ENCODE data around the gene SYNDIG1. TPM values are rescaled to one million over a fixed set of nuclear protein-coding genes. Genes with fewer than 3 reads are reported as not detected.

Gene SYNDIG1
- total RNA-seq, 2 experiments from 2014 or later: not detected

DNA sequence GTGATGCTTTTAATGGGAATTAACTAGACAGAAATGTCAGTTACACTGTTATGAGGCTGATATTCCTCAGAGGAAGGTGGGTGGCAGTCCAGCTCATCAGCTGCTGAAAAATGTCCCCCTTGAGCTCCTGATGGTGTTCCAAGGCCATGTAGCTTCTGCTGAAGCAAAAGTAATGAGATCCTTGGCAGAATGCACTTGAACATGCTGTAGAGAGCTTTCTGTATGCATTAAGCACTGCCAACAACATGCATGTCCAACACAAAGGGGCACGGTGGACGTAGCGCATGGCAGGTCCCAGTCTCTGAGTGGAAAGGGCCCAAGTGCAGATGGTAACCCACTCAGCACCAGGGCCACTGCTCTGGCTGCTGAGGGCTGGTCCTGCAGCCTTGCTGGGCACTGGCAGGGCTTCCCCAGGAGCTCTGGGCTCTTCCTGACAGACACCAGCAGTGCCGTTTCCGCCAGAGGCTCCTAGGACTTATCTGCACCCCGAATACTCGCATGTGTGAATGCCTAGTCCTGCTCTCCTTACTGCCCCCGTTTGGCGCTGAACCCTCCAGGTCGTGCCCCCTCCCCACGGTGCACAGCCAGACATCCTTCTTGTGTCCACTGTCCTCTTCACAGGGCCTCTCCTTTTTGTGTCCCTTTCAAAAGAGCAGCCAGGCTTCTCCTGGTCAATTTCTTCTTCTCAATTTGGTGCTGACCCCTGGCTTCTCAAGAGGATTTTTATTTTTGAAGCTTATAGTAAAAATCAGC, 18.6 kb upstream of the SYNDIG1 start:
- no peaks in the 10 kb centered on the region for H3K36me3 ChIP-seq (ENCODE audit: insufficient read depth, low read length)
- H3K27ac ChIP-seq (ENCODE audit: low read depth, low read length, poor library complexity, severe bottlenecking): no peak overlapping the region
- intact Hi-C loops (cut with micrococcal nuclease; ENCODE audit: unreplicated experiment): no loop called here
- H2AFZ ChIP-seq (ENCODE audit: low read length): no peak overlapping the region
- no peak for DNase-seq (ENCODE audit: low spot score)
- H3K79me2 ChIP-seq (ENCODE audit: insufficient read depth, low read depth, low read length): no peaks in the 10 kb centered on the region
- ChIA-PET POLR2A (no interaction called here), CTCF (ENCODE audit: unreplicated experiment) (interaction anchor here (0.6 kb wide), 1 partner anchor 157 kb away, joined by 3 read pairs; no protein-coding TSS in a partner anchor)
- no peak overlapping the region for H3K4me2 ChIP-seq (ENCODE audit: low read length)
- BruUV-seq (replicated peaks): no TSS peak
- H3K9me3 ChIP-seq (ENCODE audit: low read length): no peaks in the 10 kb centered on the region
- no peaks in the 10 kb centered on the region for H3K4me1 ChIP-seq (ENCODE audit: insufficient read depth, low read length, poor library complexity, severe bottlenecking)
- no peak overlapping the region for H3K4me3 ChIP-seq (ENCODE audit: low read depth, low read length, poor library complexity, severe bottlenecking)
- H4K20me1 ChIP-seq (ENCODE audit: insufficient read depth, low read length): no peaks in the 10 kb centered on the region
- TF ChIP-seq EZH2phosphoT487 (IDR thresholded peaks at IDR 0.05; ENCODE audit: borderline replicate concordance, low read depth, low read length): no peak
- TF ChIP-seq, protein P1, sequence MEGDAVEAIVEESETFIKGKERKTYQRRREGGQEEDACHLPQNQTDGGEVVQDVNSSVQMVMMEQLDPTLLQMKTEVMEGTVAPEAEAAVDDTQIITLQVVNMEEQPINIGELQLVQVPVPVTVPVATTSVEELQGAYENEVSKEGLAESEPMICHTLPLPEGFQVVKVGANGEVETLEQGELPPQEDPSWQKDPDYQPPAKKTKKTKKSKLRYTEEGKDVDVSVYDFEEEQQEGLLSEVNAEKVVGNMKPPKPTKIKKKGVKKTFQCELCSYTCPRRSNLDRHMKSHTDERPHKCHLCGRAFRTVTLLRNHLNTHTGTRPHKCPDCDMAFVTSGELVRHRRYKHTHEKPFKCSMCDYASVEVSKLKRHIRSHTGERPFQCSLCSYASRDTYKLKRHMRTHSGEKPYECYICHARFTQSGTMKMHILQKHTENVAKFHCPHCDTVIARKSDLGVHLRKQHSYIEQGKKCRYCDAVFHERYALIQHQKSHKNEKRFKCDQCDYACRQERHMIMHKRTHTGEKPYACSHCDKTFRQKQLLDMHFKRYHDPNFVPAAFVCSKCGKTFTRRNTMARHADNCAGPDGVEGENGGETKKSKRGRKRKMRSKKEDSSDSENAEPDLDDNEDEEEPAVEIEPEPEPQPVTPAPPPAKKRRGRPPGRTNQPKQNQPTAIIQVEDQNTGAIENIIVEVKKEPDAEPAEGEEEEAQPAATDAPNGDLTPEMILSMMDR (conservative IDR thresholded peaks at IDR 0.05; ENCODE audit: low read length): no peak
- H3K9me2 ChIP-seq (ENCODE audit: insufficient read depth, low read length): no peaks in the 10 kb centered on the region

DNA sequence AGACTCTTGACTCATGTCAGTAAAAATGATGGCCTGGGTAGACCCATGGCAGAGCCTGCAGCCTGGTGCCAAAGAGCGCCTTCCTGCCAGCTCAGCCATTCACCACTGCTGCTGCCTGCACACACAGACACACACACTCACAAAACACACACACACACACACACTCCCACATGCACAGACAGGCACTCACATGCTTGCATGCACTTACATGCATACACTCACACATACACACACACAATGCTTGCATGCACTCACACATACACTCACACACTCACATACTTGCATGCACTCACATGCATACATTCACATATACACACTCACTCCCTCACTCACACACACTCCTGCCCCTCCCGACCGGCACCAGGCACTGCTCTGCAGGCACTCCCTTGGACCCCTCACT, 18.0 kb upstream of the SYNDIG1 start:
- Histone ChIP-seq H3K4me2 (ENCODE audit: low read length) (no peak overlapping the region), H3K79me2 (ENCODE audit: insufficient read depth, low read depth, low read length) (no peaks in the 10 kb centered on the region), H3K36me3 (ENCODE audit: insufficient read depth, low read length) (no peaks in the 10 kb centered on the region), H3K9me2 (ENCODE audit: insufficient read depth, low read length) (no peaks in the 10 kb centered on the region), H3K27ac (ENCODE audit: low read depth, low read length, poor library complexity, severe bottlenecking) (no peak overlapping the region), H3K9me3 (ENCODE audit: low read length) (no peaks in the 10 kb centered on the region), H3K4me3 (ENCODE audit: low read depth, low read length, poor library complexity, severe bottlenecking) (no peak overlapping the region), H2AFZ (ENCODE audit: low read length) (no peak overlapping the region), H4K20me1 (ENCODE audit: insufficient read depth, low read length) (no peaks in the 10 kb centered on the region), H3K4me1 (ENCODE audit: insufficient read depth, low read length, poor library complexity, severe bottlenecking) (no peaks in the 10 kb centered on the region)
- BruUV-seq (replicated peaks): no TSS peak
- TF ChIP-seq, protein P1 (conservative IDR thresholded peaks at IDR 0.05; ENCODE audit: low read length): no peak
- TF ChIP-seq EZH2phosphoT487 (IDR thresholded peaks at IDR 0.05; ENCODE audit: borderline replicate concordance, low read depth, low read length): no peak
- intact Hi-C loops (cut with micrococcal nuclease; ENCODE audit: unreplicated experiment): no loop called here
- no peak for DNase-seq (ENCODE audit: low spot score)
- ChIA-PET POLR2A (no interaction called here), CTCF (ENCODE audit: unreplicated experiment) (interaction anchor here (0.6 kb wide), 1 partner anchor 157 kb away, joined by 3 read pairs; no protein-coding TSS in a partner anchor)

DNA sequence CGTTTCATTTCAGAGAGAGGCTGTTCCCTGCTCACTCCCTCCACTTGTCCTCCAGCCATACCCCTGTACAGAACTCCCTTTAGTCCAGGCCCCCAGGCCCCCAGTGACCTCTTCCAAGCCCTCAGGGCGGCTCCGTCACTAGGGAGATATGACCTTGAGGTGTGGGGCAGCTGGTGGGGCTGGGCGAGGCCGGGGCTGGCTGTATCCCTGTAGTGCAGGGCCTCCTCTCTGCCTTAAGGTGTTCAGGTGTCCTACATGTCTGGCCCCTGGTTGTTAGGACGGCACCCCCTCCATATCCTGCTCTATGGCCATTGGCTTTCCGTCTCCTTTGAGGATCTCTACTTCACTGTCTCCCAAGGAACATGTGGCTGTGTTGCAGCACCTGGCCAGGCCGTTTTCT, 17.4 kb upstream of the SYNDIG1 start:
- DNase-seq (ENCODE audit: low spot score): no peak
- Histone ChIP-seq H3K79me2 (ENCODE audit: insufficient read depth, low read depth, low read length) (no peaks in the 10 kb centered on the region), H3K9me3 (ENCODE audit: low read length) (no peaks in the 10 kb centered on the region), H4K20me1 (ENCODE audit: insufficient read depth, low read length) (no peaks in the 10 kb centered on the region), H3K4me2 (ENCODE audit: low read length) (no peak overlapping the region), H3K4me1 (ENCODE audit: insufficient read depth, low read length, poor library complexity, severe bottlenecking) (no peaks in the 10 kb centered on the region), H3K36me3 (ENCODE audit: insufficient read depth, low read length) (no peaks in the 10 kb centered on the region), H3K27ac (ENCODE audit: low read depth, low read length, poor library complexity, severe bottlenecking) (no peak overlapping the region), H2AFZ (ENCODE audit: low read length) (no peak overlapping the region), H3K9me2 (ENCODE audit: insufficient read depth, low read length) (no peaks in the 10 kb centered on the region), H3K4me3 (ENCODE audit: low read depth, low read length, poor library complexity, severe bottlenecking) (no peak overlapping the region)
- TF ChIP-seq, protein P1 (conservative IDR thresholded peaks at IDR 0.05; ENCODE audit: low read length): no peak
- TF ChIP-seq EZH2phosphoT487 (IDR thresholded peaks at IDR 0.05; ENCODE audit: borderline replicate concordance, low read depth, low read length): no peak
- BruUV-seq (replicated peaks): no TSS peak
- CTCF ChIA-PET (ENCODE audit: unreplicated experiment): no interaction called here
- intact Hi-C loops (cut with micrococcal nuclease; ENCODE audit: unreplicated experiment): no loop called here
- POLR2A ChIA-PET: no interaction called here
